Measurements from ENCODE around the gene MED15.

Gene MED15

GRCh38 chr22:20632518-20632917, 125.1 kb downstream of the MED15 start:
- DNase-seq = no peak

GRCh38 chr22:20634560-20635226, 127.3 kb downstream of the MED15 start:
- DNase-seq = no peak

DNA sequence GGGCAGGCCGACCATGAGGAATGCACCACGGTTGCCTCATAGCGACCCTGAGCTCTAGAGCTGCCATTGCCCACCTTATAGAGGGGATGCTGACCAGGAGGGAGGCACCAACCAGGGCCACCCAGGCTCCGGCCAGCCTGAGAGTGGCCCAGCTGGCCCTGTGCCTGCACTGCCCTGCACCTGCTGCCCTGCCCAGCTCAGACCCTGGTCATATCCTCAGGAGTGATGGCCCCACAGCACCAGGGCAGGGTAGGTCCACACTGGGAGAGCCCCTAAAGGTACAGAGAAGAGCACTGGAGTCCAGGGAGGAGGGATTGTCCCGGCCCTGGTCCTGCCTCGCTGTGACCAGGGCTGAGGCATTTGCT, 127.8 kb downstream of the MED15 start:
- no peak for DNase-seq

DNA sequence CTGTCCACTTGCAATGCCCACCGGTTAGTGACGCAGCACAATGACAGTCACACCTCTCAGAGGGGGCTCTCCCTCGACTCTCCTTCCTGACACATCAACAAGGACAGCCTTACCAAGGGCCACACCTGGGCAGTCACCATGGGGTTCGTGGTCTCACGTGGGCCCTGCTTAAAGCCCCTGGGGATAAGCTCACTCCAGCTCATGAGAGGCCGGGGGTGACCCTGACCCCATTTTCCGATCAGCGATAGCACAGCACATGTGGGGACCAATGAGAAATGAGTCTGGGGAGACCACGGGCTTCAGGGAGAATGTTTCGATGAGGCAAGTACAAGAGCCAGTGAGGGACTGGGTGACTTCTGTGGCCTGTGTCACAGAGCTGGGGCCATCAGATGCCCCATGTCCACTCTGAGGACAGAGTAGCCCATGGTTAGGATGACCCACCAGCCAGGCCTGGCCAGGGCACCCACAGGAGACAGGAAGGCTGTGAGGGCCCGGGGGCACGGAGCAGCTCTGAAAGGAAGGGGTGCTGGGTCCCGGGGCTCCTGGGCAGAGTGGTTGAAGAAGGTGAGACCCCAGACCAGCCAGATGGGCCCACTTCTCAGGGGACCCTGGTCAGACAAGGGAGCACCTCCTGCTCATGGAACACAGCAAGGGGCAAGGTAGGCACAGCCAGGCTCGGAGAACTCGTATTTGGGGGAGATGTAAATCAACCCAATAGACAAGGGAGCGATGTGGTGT, 128.8 kb downstream of the MED15 start:
- DNase-seq = no peak

DNA sequence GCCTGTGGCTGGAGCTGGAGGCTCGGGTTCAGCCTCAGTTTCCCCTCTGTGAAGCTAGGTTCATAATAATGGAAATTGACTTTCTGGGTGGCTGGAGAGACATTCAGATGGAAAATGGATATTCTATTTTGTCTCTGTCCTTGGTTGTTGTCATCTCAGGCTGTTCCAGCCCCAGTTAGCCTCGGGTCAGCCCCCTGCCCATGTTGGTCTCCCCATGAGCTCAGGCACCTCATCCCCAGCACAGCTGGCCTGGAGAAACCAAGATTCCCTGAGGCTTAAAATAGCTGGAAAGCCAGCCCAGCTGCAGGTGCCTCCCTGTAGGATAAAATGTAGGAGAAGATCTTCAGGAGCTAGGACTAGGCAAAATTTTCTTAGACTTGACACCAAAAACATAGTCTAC, 129.5 kb downstream of the MED15 start:
- no peak for DNase-seq

All from 8988T (cell line).